ENCODE results near the gene KIF6. TPM values are rescaled to one million over a fixed set of nuclear protein-coding genes. Genes with fewer than 3 reads are reported as not detected.

KIF6 gene
- total RNA-seq, 1 donor from 2014 or later: 2.0 TPM

GRCh38 chr6:39319621-39320362 is 405.4 kb downstream of the KIF6 start:
- no peaks in the 10 kb centered on the region for H3K36me3 ChIP-seq (ENCODE audit: insufficient read depth, low read length)
- H3K79me2 ChIP-seq (ENCODE audit: insufficient read depth, low read length): no peaks in the 10 kb centered on the region
- DNase-seq (ENCODE audit: low read depth) (no peak), FAIRE-seq (no peak)
- TF ChIP-seq CTCF (IDR thresholded peaks at IDR 0.05; ENCODE audit: insufficient read depth, low read depth, low read length) (no peak), EZH2 (IDR thresholded peaks at IDR 0.05; ENCODE audit: insufficient read depth, low read length) (no peak)
- Mint-ChIP-seq H3K36me3 (ENCODE audit: low read depth, unreplicated experiment) (peaks cover 2% of the 10 kb centered on the region), H3K9me3 (ENCODE audit: unreplicated experiment) (peaks cover 1% of the 10 kb centered on the region), H3K27ac (ENCODE audit: unreplicated experiment) (no peak overlapping the region), H3K27me3 (ENCODE audit: low read depth, unreplicated experiment) (peaks cover 90% of the 10 kb centered on the region), H3K4me1 (ENCODE audit: low read depth, unreplicated experiment) (no peaks in the 10 kb centered on the region), H3K4me3 (ENCODE audit: unreplicated experiment) (no peak overlapping the region)
- H3K4me2 ChIP-seq (ENCODE audit: low read length): no peak overlapping the region
- no peaks in the 10 kb centered on the region for H4K20me1 ChIP-seq (ENCODE audit: insufficient read depth, low read length)
- no peaks in the 10 kb centered on the region for H3K4me1 ChIP-seq (ENCODE audit: insufficient read depth, low read length)
- H2AFZ ChIP-seq (ENCODE audit: low read depth, low read length): no peak overlapping the region
- no peaks in the 10 kb centered on the region for H3K9me3 ChIP-seq (ENCODE audit: insufficient read depth, low read depth, low read length)
- no peak overlapping the region for H3K4me3 ChIP-seq (ENCODE audit: insufficient read depth, low read depth, low read length)
- no peak overlapping the region for H3K9ac ChIP-seq (ENCODE audit: low read length)
- H3K27me3 ChIP-seq (ENCODE audit: insufficient read depth, low read length): peaks cover under 1% of the 10 kb centered on the region
- no peak overlapping the region for H3K27ac ChIP-seq (ENCODE audit: low read depth, low read length)

- Histone ChIP-seq H3K9ac (ENCODE audit: low read length) (no peak overlapping the region), H2AFZ (ENCODE audit: low read depth, low read length) (no peak overlapping the region), H3K4me1 (ENCODE audit: insufficient read depth, low read length) (no peaks in the 10 kb centered on the region), H3K9me3 (ENCODE audit: insufficient read depth, low read depth, low read length) (no peaks in the 10 kb centered on the region), H3K4me2 (ENCODE audit: low read length) (no peak overlapping the region), H3K79me2 (ENCODE audit: insufficient read depth, low read length) (no peaks in the 10 kb centered on the region), H3K27me3 (ENCODE audit: insufficient read depth, low read length) (peaks cover 19% of the 10 kb centered on the region), H3K27ac (ENCODE audit: low read depth, low read length) (no peak overlapping the region), H3K4me3 (ENCODE audit: insufficient read depth, low read depth, low read length) (no peak overlapping the region), H4K20me1 (ENCODE audit: insufficient read depth, low read length) (no peaks in the 10 kb centered on the region), H3K36me3 (ENCODE audit: insufficient read depth, low read length) (no peaks in the 10 kb centered on the region)
- no peak for TF ChIP-seq EZH2 (IDR thresholded peaks at IDR 0.05; ENCODE audit: insufficient read depth, low read length)
- no peak for TF ChIP-seq CTCF (IDR thresholded peaks at IDR 0.05; ENCODE audit: insufficient read depth, low read depth, low read length)
- Mint-ChIP-seq H3K27me3 (ENCODE audit: low read depth, unreplicated experiment) (peaks cover 91% of the 10 kb centered on the region), H3K4me3 (ENCODE audit: unreplicated experiment) (no peak overlapping the region), H3K36me3 (ENCODE audit: low read depth, unreplicated experiment) (peaks cover 2% of the 10 kb centered on the region), H3K27ac (ENCODE audit: unreplicated experiment) (no peak overlapping the region), H3K9me3 (ENCODE audit: unreplicated experiment) (peaks cover 1% of the 10 kb centered on the region), H3K4me1 (ENCODE audit: low read depth, unreplicated experiment) (no peaks in the 10 kb centered on the region)
- no peak for FAIRE-seq
- DNase-seq (ENCODE audit: low read depth): no peak
Observed at GRCh38 chr6:39317256-39317655, 408.0 kb downstream of the KIF6 start.

- H3K4me2 ChIP-seq (ENCODE audit: low read length): no peak within 1 kb of the TSS
- Mint-ChIP-seq H3K4me1 (ENCODE audit: low read depth, unreplicated experiment) (no peaks in the 10 kb centered on the region), H3K27me3 (ENCODE audit: low read depth, unreplicated experiment) (peaks cover 90% of the 10 kb centered on the region), H3K36me3 (ENCODE audit: low read depth, unreplicated experiment) (peaks cover 2% of the 10 kb centered on the region), H3K9me3 (ENCODE audit: unreplicated experiment) (peaks cover 1% of the 10 kb centered on the region), H3K27ac (ENCODE audit: unreplicated experiment) (no peak within 1 kb of the TSS), H3K4me3 (ENCODE audit: unreplicated experiment) (no peak within 1 kb of the TSS)
- H3K9me3 ChIP-seq (ENCODE audit: insufficient read depth, low read depth, low read length): no peaks in the 10 kb centered on the region
- H3K4me1 ChIP-seq (ENCODE audit: insufficient read depth, low read length): no peaks in the 10 kb centered on the region
- FAIRE-seq (no peak), DNase-seq (ENCODE audit: low read depth) (no peak)
- H3K27ac ChIP-seq (ENCODE audit: low read depth, low read length): no peak within 1 kb of the TSS
- H3K36me3 ChIP-seq (ENCODE audit: insufficient read depth, low read length): no peaks in the 10 kb centered on the region
- no peak within 1 kb of the TSS for H3K4me3 ChIP-seq (ENCODE audit: insufficient read depth, low read depth, low read length)
- no peak within 1 kb of the TSS for H3K9ac ChIP-seq (ENCODE audit: low read length)
- peaks cover 25% of the 10 kb centered on the region for H3K27me3 ChIP-seq (ENCODE audit: insufficient read depth, low read length)
- H4K20me1 ChIP-seq (ENCODE audit: insufficient read depth, low read length): no peaks in the 10 kb centered on the region
- H3K79me2 ChIP-seq (ENCODE audit: insufficient read depth, low read length): no peaks in the 10 kb centered on the region
- no peak within 1 kb of the TSS for H2AFZ ChIP-seq (ENCODE audit: low read depth, low read length)
- TF ChIP-seq EZH2 (IDR thresholded peaks at IDR 0.05; ENCODE audit: insufficient read depth, low read length) (no peak), CTCF (IDR thresholded peaks at IDR 0.05; ENCODE audit: insufficient read depth, low read depth, low read length) (no peak)
Observed at GRCh38 chr6:39314273-39314795, 410.9 kb downstream of the KIF6 start, which contains the start of gene KCNK17. Gene KCNK17, minus strand, starts transcription at chr6:39314419. Its CDS starts 99 bp downstream, at chr6:39314320.
